ENCODE results near the gene KLK5. TPM values are rescaled to one million over a fixed set of nuclear protein-coding genes. Genes with fewer than 3 reads are reported as not detected.

Gene KLK5
- total RNA-seq, 1 experiment from 2014 or later, result 1.0 TPM

- H3K4me1 Mint-ChIP-seq, result peaks cover 46% of the 10 kb centered on the region
- H3K4me3 Mint-ChIP-seq, result no peak overlapping the region; the same call in 1 of the 2 replicates
- DNase-seq (ENCODE audit: low spot score), result peak; percentile 53
- H3K36me3 Mint-ChIP-seq, result no peaks in the 10 kb centered on the region
- no peak for TF ChIP-seq HMGA2 (CRISPR knock-in tag; IDR thresholded peaks at IDR 0.05)
- TF ChIP-seq ZNF121 (CRISPR knock-in tag; IDR thresholded peaks at IDR 0.05), result no peak
- no peak for TF ChIP-seq TEAD1 (CRISPR knock-in tag; IDR thresholded peaks at IDR 0.05)
- no peak for TF ChIP-seq HMGXB4 (CRISPR knock-in tag; IDR thresholded peaks at IDR 0.05)
- no peak for TF ChIP-seq CTCF (IDR thresholded peaks at IDR 0.05)
- no peak for TF ChIP-seq FOXP4 (CRISPR knock-in tag; IDR thresholded peaks at IDR 0.05)
- no peak for TF ChIP-seq TP53 (CRISPR knock-in tag; IDR thresholded peaks at IDR 0.05)
- TF ChIP-seq ZNF532 (CRISPR knock-in tag; IDR thresholded peaks at IDR 0.05; ENCODE audit: borderline replicate concordance), result no peak
- no peak for TF ChIP-seq AFF4 (CRISPR knock-in tag; IDR thresholded peaks at IDR 0.05; ENCODE audit: borderline replicate concordance)
- CTCF ChIA-PET, result no interaction called here
- POLR2A ChIA-PET, result no interaction called here
- peaks cover 4% of the 10 kb centered on the region for H3K9me3 Mint-ChIP-seq
- ATAC-seq, result peak; percentile 75
- H3K27me3 Mint-ChIP-seq (ENCODE audit: low read depth), result peaks cover 9% of the 10 kb centered on the region
- peak overlapping the region; percentile 79 for H3K27ac Mint-ChIP-seq
These were observed 22.9 kb upstream of the KLK5 start for GRCh38 chr19:50975766-50976165.
